EH (cell line): ENCODE data around the gene SEMA3F.

ENCODE experiments used
- DNase-seq: peaks from one replicate; pipeline ENCODE4 v3.0.0-alpha.2; 2015; ENCODE audit warnings: low read depth

The SEMA3F gene

DNA sequence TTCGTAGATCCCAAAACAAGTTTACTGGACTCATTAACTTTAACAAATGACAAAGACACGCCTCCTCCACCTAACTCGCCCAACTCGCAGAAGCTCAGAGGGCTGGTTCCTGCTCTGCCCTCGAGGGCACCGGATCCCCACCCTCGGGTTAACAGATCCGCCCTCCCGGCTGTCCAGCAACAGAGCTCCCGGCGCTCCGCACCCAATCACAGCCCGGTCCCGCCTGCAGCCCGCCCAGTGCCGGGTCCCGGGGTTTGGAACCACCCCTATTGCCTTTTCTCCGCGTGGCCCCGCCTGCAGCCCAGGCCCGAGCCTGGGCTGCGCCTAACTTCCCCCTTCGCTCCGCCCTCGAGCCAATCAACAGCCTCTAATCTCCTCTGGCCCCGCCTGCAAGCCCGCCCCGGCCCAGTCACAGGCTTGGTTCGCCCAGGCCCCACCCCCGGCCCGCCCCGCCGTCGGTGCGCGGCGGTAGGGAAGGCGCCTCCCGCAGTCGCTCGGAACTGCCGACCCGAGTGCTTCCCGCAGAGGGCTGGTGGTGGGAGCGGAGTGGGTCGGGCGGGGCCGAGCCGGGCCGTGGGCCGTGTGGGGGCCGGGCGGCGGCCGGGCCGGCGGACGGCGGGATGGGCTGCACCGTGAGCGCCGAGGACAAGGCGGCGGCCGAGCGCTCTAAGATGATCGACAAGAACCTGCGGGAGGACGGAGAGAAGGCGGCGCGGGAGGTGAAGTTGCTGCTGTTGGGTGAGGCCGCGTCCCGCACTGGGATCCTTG lies 80.8 kb downstream of the SEMA3F start, which contains the start of gene GNAI2:
Gene GNAI2 (plus strand): TSS at position 489 of the 768 bp plus-strand sequence. CDS start 132 bp downstream, at position 621.
- DNase-seq = peak; percentile 99

DNA sequence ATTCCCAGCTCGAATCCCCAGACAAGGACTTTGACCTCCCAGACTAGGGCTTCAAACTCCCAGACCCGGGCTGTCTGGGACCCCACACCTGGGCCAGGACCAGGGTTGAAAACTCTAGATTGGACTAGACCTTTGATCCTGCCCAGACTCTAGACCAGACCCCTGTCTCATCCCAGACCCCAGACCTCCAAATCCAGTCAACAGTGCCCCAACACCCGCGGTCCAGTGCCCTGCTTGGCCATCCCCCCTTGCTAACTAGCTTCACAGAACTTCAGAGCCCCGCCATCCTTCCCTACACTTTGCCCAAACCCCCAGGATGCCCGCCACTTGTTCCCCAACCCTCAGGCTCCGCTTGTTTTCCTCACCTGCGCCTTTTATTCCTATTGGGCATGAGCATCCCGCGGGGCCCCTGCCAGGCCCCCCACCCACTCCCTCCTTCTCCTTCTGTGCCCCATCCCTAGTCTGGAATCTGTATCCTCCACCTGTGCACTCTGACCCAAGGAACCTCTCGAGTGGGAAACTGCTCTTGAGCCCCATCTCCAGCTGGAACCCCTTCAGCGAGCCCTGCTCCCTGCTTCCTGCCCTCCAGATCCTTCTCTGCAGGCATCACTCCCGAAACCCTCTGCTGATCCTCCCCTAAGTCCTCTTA lies 81.5 kb downstream of the SEMA3F start:
- no peak for DNase-seq

- DNase-seq = peak; percentile 69
Measured at GRCh38 chr3:50237133-50237651, 82.1 kb downstream of the SEMA3F start.

DNA sequence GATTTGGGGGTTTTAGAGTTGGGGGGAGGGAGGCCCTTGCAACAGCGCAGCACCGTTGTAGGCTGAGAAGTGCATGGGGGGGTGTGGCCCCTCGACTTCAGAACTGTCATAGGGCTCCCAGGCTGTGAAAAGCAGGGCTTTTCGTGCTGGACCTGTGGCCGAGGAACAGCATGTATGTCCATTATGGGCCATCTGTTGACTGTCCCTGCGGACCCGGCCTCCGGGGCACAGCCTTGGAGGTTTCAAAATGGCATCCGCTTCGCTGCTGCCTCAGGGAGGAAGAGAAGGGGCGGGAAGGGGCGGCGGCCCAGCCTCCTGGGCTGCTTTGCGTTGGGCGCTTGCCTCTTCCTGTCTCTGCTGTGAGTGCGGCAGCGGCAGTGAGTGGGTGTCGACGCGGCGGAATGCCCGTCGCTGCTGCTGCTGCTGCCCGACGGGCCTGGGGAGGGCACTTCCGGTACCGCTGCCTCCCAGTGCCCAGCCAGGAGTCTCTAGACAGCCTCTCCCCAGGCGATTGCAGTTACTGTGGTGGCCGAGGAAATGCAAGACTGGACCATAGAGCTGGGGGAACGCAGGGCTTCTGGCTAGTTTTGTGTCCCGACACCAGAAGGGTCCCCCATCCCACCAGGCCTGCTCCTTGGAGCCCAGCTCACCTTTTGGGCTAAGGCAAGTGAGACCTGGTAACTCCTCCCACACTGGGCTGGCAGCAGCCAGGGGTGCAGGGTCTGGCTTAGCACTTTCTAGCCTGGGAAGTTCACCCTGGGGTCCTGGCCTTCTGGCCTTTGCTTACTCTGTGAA lies 82.8 kb downstream of the SEMA3F start:
- DNase-seq = peak; percentile 92

GRCh38 chr3:50238549-50239026 lies 83.5 kb downstream of the SEMA3F start:
- peak; percentile 49 for DNase-seq
